ENCODE results near the gene VCL. TPM values are rescaled to one million over a fixed set of nuclear protein-coding genes. Genes with fewer than 3 reads are reported as not detected.

The VCL gene
- total and polyA plus RNA-seq, 9 of the 15 experiments (the other 6 are each of a cell fraction or from before 2014, with no cell fraction given), result 29.8 to 186 (median 76.4) TPM

GRCh38 chr10:74123081-74123480, 125.2 kb downstream of the VCL start (continued):
- no peak for TF ChIP-seq PRDM10 (IDR thresholded peaks at IDR 0.05; ENCODE audit: partially characterized antibody)
- no peak for TF ChIP-seq TCF15 (CRISPR knock-in tag; IDR thresholded peaks at IDR 0.05)
- no peak for TF ChIP-seq PRMT5 (CRISPR knock-in tag; IDR thresholded peaks at IDR 0.05)
- TF ChIP-seq JUND (IDR thresholded peaks at IDR 0.05; ENCODE audit: borderline replicate concordance, low read depth, low read length), result no peak
- TF ChIP-seq JUND (tag; IDR thresholded peaks at IDR 0.05; ENCODE audit: borderline replicate concordance, low read depth, low read length), result no peak
- no peak for TF ChIP-seq ZNF407 (IDR thresholded peaks at IDR 0.05; ENCODE audit: low read depth)
- TF ChIP-seq TBL1XR1 (IDR thresholded peaks at IDR 0.05; ENCODE audit: low read length in 2 of 2), result no peak
- TF ChIP-seq MCM2 (IDR thresholded peaks at IDR 0.05; ENCODE audit: low read depth), result no peak
- no peak for TF ChIP-seq CTCFL (IDR thresholded peaks at IDR 0.05; ENCODE audit: borderline replicate concordance, insufficient read depth, low read depth, low read length, poor library complexity, severe bottlenecking)

Data from K562 (cell line).